ENCODE measurements around the gene AGBL1.

The AGBL1 gene

GRCh38 chr15:86163816-86164215 is 84.1 kb downstream of the AGBL1 start:
- no peak for DNase-seq (ENCODE audit: low read depth)

- no peak for DNase-seq (ENCODE audit: low read depth)
Measured at GRCh38 chr15:86164232-86164898, 84.7 kb downstream of the AGBL1 start.

GRCh38 chr15:86165265-86166211 is 85.9 kb downstream of the AGBL1 start:
- DNase-seq (ENCODE audit: low read depth) = no peak

DNA sequence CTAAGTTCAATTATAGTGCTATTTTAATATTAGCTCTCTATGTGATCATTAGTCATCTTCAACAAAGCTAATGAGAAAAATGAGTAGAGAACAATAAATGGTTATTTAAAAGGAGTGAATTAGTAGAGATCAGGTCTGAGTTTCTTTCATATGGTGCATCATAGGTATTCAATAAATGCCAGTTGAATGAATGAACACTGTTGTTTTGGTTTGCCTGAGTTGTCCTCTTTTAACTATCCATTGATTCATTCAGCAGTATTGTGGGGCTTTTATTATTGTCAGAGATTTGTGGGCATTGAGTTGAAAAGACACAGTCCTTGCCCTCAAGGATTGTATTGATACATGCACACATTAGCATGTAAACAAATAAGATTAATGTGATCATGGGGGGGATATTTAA is 88.2 kb downstream of the AGBL1 start:
- DNase-seq (ENCODE audit: low read depth) = no peak

DNA sequence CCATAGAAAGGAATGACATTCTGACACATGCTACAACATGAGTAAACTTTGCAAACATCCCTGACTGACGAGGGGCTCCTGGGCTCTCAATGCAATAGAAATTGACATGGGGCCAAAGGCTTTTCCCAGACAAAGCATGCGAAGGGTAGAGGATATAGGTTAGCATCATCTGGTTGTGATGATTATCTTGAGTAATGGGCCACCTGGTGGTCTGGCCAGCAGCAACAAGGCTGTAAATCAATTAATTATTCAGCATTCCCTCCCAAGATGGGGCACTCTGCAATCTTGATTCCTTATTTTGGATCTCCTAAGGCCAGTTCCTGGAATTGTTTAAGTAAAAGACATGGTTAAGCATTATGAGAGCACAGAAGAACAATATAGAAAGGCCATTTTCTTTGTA is 99.2 kb downstream of the AGBL1 start:
- DNase-seq (ENCODE audit: low read depth) = no peak

DNA sequence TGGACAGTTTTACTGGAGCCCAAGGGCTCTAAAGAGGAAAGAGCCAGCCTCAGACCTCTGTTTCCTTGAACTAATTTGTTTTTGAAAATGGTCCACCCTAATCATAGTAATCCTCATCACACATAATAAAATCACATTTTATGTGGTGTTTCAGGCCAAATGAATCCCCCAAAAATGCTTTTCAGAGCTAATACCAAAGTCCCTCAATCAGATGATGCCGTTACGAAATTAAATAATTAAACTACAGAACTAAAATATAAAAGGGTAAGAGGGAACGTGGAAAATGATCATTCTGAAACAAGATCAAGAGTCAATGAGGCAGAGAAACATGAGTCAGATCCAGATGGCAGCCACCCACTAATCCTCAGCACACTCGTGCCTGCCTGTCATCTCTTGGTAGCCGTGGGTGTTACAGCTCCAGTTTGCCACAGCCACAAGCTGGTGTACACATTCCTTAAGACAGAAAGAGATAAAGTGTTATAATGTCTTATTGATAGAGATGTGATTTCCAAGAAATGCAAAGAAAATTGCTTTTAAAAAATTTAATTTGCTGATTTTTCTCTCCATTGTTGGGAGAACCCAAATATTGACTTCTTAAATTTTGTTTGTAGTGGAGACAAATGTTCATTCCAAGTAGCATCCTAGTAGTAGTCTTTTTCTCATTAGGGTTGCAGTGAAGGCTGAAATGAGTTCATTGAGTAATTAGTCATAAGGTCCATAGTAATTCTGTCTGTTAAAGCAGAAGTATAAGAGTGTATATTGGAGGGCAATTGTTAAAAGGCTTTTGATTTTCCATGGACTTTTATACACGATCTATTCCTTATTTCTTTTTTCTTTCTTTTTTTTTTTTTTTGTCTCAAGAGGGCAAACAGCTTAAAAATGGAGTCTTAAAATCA is 104.2 kb downstream of the AGBL1 start:
- no peak for DNase-seq (ENCODE audit: low read depth)

- no peak for DNase-seq (ENCODE audit: low read depth)
Measured at GRCh38 chr15:86193716-86194380, 114.2 kb downstream of the AGBL1 start.

GRCh38 chr15:86197770-86198169 is 118.1 kb downstream of the AGBL1 start:
- DNase-seq (ENCODE audit: low read depth) = no peak

- DNase-seq (ENCODE audit: low read depth) = no peak
Measured at GRCh38 chr15:86199467-86200145, 119.9 kb downstream of the AGBL1 start.

DNA sequence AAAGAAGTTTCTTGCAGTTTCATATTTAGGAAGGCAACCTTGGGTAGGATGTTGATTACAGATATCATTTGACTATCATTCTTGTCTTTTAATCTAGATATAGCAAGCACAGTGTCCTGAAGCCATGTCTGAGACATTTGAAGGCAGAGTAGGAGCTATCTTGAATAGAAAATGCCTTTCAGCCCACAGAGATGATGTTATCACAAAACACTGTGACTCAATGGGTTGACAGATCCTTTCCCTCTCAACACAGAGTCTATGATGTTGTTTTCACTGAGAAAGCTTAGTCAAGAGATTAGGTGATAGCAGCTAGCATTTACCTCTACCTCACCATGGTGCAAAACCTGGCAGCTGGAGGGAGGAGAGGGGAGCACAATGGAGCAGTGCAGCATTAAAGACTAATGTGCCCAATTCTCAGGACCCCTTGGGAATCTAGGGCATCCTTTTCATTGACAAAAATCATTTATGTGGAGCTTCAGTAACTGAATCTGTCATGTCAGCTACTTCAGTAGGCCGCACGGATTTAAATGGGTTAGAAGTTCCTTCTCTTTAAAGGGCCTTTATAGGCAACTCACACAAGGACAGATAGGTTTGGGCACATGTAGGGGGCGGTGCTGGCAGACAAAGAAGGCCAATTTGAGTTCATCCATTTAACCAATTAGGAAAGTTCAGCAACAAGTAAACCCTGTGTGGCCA is 121.8 kb downstream of the AGBL1 start:
- no peak for DNase-seq (ENCODE audit: low read depth)

DNA sequence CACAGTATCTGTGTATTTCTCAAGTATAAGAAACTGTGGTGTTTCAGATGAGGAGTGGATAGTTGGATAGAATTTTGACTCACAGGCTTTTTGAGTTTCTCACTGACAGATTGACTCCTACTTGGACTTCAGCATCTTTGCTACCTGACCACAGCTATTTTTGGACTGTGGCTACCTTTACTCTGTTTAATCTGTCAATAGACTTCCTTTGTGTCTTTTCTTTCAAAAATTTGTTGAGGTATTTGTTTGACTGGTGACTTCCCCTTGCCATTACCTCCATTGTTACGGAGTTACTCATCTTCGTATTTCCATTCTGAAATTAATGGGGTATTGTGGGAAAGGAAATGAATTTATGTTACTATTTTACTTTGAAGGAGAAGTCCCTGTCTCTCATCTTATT is 123.8 kb downstream of the AGBL1 start:
- DNase-seq (ENCODE audit: low read depth) = no peak

DNA sequence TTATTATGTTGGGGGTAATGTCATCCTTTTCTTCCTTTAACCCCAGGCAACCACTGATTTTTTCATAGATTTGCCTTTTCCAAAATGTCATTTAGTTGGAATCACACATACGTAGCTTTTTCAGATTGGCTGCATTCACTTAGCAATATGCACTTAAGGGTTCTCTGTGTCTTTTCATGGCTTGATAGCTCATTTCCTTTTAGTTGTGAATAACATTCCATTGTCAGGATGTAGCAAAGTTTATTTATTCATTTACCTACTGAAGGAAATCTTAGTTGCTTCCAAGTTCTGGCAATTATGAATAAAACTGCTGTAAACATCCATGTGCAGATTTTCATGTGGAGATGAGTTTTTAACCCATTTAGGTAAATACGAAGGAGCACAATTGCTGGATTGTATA is 125.4 kb downstream of the AGBL1 start:
- DNase-seq (ENCODE audit: low read depth) = no peak

GRCh38 chr15:86213420-86213819 is 133.7 kb downstream of the AGBL1 start:
- no peak for DNase-seq (ENCODE audit: low read depth)

- DNase-seq (ENCODE audit: low read depth) = no peak
Measured at GRCh38 chr15:86213888-86214287, 134.2 kb downstream of the AGBL1 start.

- DNase-seq (ENCODE audit: low read depth) = no peak
Measured at GRCh38 chr15:86221119-86221518, 141.4 kb downstream of the AGBL1 start.

- DNase-seq (ENCODE audit: low read depth) = no peak
Measured at GRCh38 chr15:86229306-86229705, 149.6 kb downstream of the AGBL1 start.

- no peak for DNase-seq (ENCODE audit: low read depth)
Measured at GRCh38 chr15:86229936-86230335, 150.3 kb downstream of the AGBL1 start.

- DNase-seq (ENCODE audit: low read depth) = peak; percentile 1
Measured at GRCh38 chr15:86231864-86232721, 152.4 kb downstream of the AGBL1 start.

DNA sequence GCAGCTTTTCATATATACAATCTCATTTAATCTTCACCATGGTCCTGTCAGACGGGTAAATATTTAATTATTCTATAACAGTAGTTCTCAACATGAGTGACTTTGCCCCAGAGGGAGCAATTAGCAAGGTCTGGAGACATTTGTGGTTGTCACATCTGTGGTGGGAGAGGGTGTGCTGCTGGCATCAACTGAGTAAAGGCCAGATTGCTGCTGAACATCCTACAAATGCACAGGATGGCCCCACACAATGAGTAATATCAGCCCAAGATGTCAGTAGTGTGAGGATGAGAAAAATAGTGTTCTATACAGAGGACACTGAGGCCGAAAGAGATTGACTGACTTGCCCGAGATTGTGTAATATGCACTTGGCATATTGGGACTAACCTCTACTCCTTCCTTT is 156.0 kb downstream of the AGBL1 start:
- no peak for DNase-seq (ENCODE audit: low read depth)

All from T follicular helper cell (primary cell).